Endothelial cell of umbilical vein (primary cell): ENCODE results near the gene MYO16. TPM values are rescaled to one million over a fixed set of nuclear protein-coding genes. Genes with fewer than 3 reads are reported as not detected.

Source experiments
- BruUV-seq: library from RNA; stranded (reverse); fragments of 400-500 nt; replicated peaks from 2 replicates; lab custom pipeline; 2021; lab: Mats Ljungman, UMichigan
- CTCF ChIA-PET: fragments of 300-600, 350-600 bp; sonication (Branson Sonifier 250); formaldehyde crosslinking; loops from one replicate; lab custom pipeline; 2021; ENCODE audit warnings: antibody characterized with exemption, inconsistent platforms; lab: Charles Lee
- POLR2A ChIA-PET: fragments of 300-600, 350-600 bp; sonication (Branson Sonifier 250); formaldehyde crosslinking; loops from one replicate; lab custom pipeline; 2021; ENCODE audit warnings: antibody characterized with exemption, inconsistent platforms; lab: Charles Lee
- DNase-seq: peaks from one replicate; pipeline ENCODE4 v3.0.0-alpha.2; 2011; ENCODE audit warnings: low read depth, low spot score
- FAIRE-seq: peaks from 2 replicates; lab custom pipeline; 2011; peaks lifted over from hg19 to GRCh38; lab: Jason Lieb, UNC
- H2AFZ ChIP-seq: 2 replicates; pipeline ENCODE4 v1.6.0; 2012; ENCODE audit warnings: low read depth, low read length, control low read depth, inconsistent platforms
- H3K27ac ChIP-seq: 2 replicates; pipeline ENCODE4 v1.5.1; 2011; ENCODE audit warnings: low read depth, mild to moderate bottlenecking, control low read depth, low read length, moderate library complexity; ENCODE audit not compliant: insufficient read depth
- H3K27me3 ChIP-seq, 2 experiments: 2 replicates each; pipeline versions ENCODE4 v1.6.0 to v1.6.1; 2011; ENCODE audit warnings: low read length in 2 of 2, mixed read lengths in 1 of 2; ENCODE audit not compliant: control insufficient read depth in 2 of 2, insufficient read depth in 2 of 2
- H3K36me3 ChIP-seq, 2 experiments: 2 replicates in 1 of 2; 3 replicates in 1 of 2; pipeline ENCODE4 v1.5.1; 2011; ENCODE audit warnings: low read length in 2 of 2, mild to moderate bottlenecking in 1 of 2, moderate library complexity in 1 of 2; ENCODE audit not compliant: control insufficient read depth in 2 of 2, insufficient read depth in 2 of 2; ENCODE audit errors: extremely low read depth in 1 of 2
- H3K4me1 ChIP-seq: 3 replicates; pipeline ENCODE4 v1.5.1; 2011; ENCODE audit warnings: mild to moderate bottlenecking, low read length; ENCODE audit not compliant: control insufficient read depth, insufficient read depth; ENCODE audit errors: extremely low read depth
- H3K4me2 ChIP-seq: 2 replicates; pipeline ENCODE4 v1.6.1; 2011; ENCODE audit warnings: low read length, control low read depth, mixed read lengths; ENCODE audit not compliant: insufficient read depth
- H3K4me3 ChIP-seq, 3 experiments: fragments of 200-600 bp in 1 of 3; sonication (generic), shearing (Covaris generic) in 1 of 3; replicated peaks in 1 of 3; 2 replicates each; pipeline ENCODE4 v1.5.1; 2011 to 2016; ENCODE audit warnings: control low read depth in 3 of 3, low read length in 3 of 3, mild to moderate bottlenecking in 2 of 3, inconsistent platforms in 1 of 3, low read depth in 1 of 3, moderate library complexity in 1 of 3; ENCODE audit not compliant: insufficient read depth in 1 of 3
- H3K79me2 ChIP-seq: 2 replicates; pipeline ENCODE4 v1.6.0; 2012; ENCODE audit warnings: low read length, inconsistent platforms; ENCODE audit not compliant: control insufficient read depth, insufficient read depth
- H3K9ac ChIP-seq: replicated peaks from 2 replicates; pipeline ENCODE3; 2011; ENCODE audit warnings: low read length, control low read depth; ENCODE audit not compliant: insufficient read depth; ENCODE audit errors: extremely low read depth
- H3K9me1 ChIP-seq: replicated peaks from 3 replicates; pipeline ENCODE4 v1.6.0; 2011; ENCODE audit warnings: mild to moderate bottlenecking, low read length; ENCODE audit not compliant: control insufficient read depth, insufficient read depth; ENCODE audit errors: extremely low read depth
- H3K9me3 ChIP-seq: replicated peaks from 2 replicates; pipeline ENCODE4 v1.5.1; 2012; ENCODE audit warnings: low read length, inconsistent platforms; ENCODE audit not compliant: control insufficient read depth, insufficient read depth
- H4K20me1 ChIP-seq: replicated peaks from 2 replicates; pipeline ENCODE3; 2011; ENCODE audit warnings: mild to moderate bottlenecking, low read length; ENCODE audit not compliant: control insufficient read depth, insufficient read depth; ENCODE audit errors: extremely low read depth
- CTCF ChIP-seq, 2 donors: IDR thresholded peaks; 1 replicate in 1 of 2; 2 replicates in 1 of 2; pipeline ENCODE4 v1.5.1; 2011; ENCODE audit warnings: low read length in 2 of 2, mild to moderate bottlenecking in 2 of 2, moderate library complexity in 2 of 2, control low read depth in 1 of 2, inconsistent platforms in 1 of 2, low read depth in 1 of 2; ENCODE audit not compliant: insufficient read depth in 1 of 2; ENCODE audit errors: extremely low read depth in 1 of 2
- EZH2 ChIP-seq: IDR thresholded peaks from 2 replicates; pipeline ENCODE4 v1.6.1; 2012; ENCODE audit warnings: borderline replicate concordance, low read depth, mild to moderate bottlenecking, moderate library complexity, low read length, inconsistent platforms; ENCODE audit not compliant: severe bottlenecking
- FOS ChIP-seq: IDR thresholded peaks from 2 replicates; pipeline ENCODE4 v1.6.1; 2011; ENCODE audit warnings: mild to moderate bottlenecking, low read length, moderate library complexity, borderline replicate concordance; ENCODE audit not compliant: insufficient read depth
- GATA2 ChIP-seq: IDR thresholded peaks from 2 replicates; pipeline ENCODE4 v1.7.0; 2011; ENCODE audit warnings: low read depth, mild to moderate bottlenecking, moderate library complexity, mixed read lengths, low read length; ENCODE audit not compliant: insufficient read length, insufficient read depth
- JUN ChIP-seq: IDR thresholded peaks from 2 replicates; pipeline ENCODE4 v1.6.1; 2011; ENCODE audit warnings: borderline replicate concordance, low read depth; ENCODE audit not compliant: insufficient read length, insufficient read depth
- MYC ChIP-seq: IDR thresholded peaks from one replicate; pipeline ENCODE4 v1.6.1; 2011; ENCODE audit warnings: mild to moderate bottlenecking, low read depth, low read length
- POLR2A ChIP-seq: IDR thresholded peaks from 2 replicates; pipeline ENCODE4 v1.6.1; 2012; ENCODE audit warnings: low read depth, mild to moderate bottlenecking, control low read depth, low read length
- POLR2AphosphoS5 ChIP-seq: IDR thresholded peaks from 2 replicates; pipeline ENCODE4 v1.6.1; 2012; ENCODE audit warnings: low read depth, mild to moderate bottlenecking, control low read depth, low read length, moderate library complexity; ENCODE audit not compliant: insufficient read depth
- dilution Hi-C: fragments of 300-500 bp; cut with MboI; formaldehyde crosslinking; loops from one replicate; pipeline ENCODE4 v1.15.0; 2019; ENCODE audit warnings: low sequenced_read_pairs; ENCODE audit not compliant: extremely low pct_ligation_motif_present
- intact Hi-C: fragments of 100-400 bp; cut with micrococcal nuclease; formaldehyde crosslinking; loops from one replicate; pipeline ENCODE4 v1.10.0; 2022
- polyA plus RNA-seq, 4 experiments: library from polyadenylated mRNA; depleted of rRNA in 3 of 4; stranded (reverse) in 3 of 4; unstranded in 1 of 4; fragments of >200 nt; gene quantifications; 2 replicates each; pipeline versions ENCODE4 v1.2.1 to v1.2.3, GENCODE V29; 2011 to 2012; ENCODE audit warnings: missing spikeins in 1 of 4
- total RNA-seq: library from RNA; stranded (reverse); gene quantifications from 2 replicates; pipeline ENCODE4 v1.2.3, GENCODE V29; 2021
- TF ChIP-seq, protein P1 (sequence below): IDR thresholded peaks from 2 replicates; pipeline ENCODE4 v1.6.1; 2011; ENCODE audit not compliant: insufficient read depth, insufficient read length

The MYO16 gene
- total and polyA plus RNA-seq, 2 donors (not counting 3 experiments of a cell fraction or from before 2014, with no cell fraction given), result 0.03 to 0.04 TPM

DNA sequence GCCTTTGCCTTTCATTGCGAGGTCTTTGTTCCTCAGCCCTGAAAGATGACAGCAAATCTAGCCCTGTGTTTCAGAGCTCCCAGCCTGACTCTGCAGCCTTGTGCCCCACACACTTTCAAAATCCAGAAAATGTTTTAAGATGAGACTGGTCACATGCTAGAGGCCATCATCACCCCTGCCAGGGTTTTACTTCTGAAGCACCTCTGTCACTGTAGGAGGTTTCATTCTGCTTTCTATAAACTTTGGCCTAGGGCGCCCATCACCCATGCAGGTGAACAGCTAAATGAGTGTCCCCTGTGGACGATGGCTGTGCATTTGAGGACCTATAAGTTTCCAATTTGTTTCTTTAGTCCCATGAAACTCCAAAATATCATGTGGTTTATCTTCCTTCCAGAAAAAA is 574.2 kb downstream of the MYO16 start:
- H3K27ac ChIP-seq, result no peak overlapping the region

More for the DNA sequence above, 574.2 kb downstream of the MYO16 start:
- H3K4me1 ChIP-seq, result peaks cover 38% of the 10 kb centered on the region
- POLR2A ChIA-PET, result no interaction called here
- no TSS peak for BruUV-seq
- no peaks in the 10 kb centered on the region for H4K20me1 ChIP-seq
- FAIRE-seq (no peak), DNase-seq (no peak)
- no peaks in the 10 kb centered on the region for H3K9me3 ChIP-seq
- H3K9ac ChIP-seq, result no peak overlapping the region
- no peak overlapping the region for H3K4me3 ChIP-seq
- TF ChIP-seq MYC (no peak), POLR2AphosphoS5 (no peak), FOS (no peak), GATA2 (no peak), CTCF (IDR thresholded peaks at IDR 0.05; ENCODE audit: extremely low read depth in 1 of 2, insufficient read depth in 1 of 2, low read depth in 1 of 2, low read length in 2 of 2) (no peak), EZH2 (no peak), POLR2A (no peak), JUN (no peak)
- TF ChIP-seq, protein P1, sequence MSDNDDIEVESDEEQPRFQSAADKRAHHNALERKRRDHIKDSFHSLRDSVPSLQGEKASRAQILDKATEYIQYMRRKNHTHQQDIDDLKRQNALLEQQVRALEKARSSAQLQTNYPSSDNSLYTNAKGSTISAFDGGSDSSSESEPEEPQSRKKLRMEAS, result no peak
- dilution Hi-C loops (no loop called here), intact Hi-C loops (loop anchor here (5.0 kb wide), 1 partner anchor 579 kb away; no protein-coding TSS in a partner anchor)
- H2AFZ ChIP-seq, result no peak overlapping the region
- H3K79me2 ChIP-seq, result no peaks in the 10 kb centered on the region
- H3K36me3 ChIP-seq, result no peaks in the 10 kb centered on the region
- no peak overlapping the region for H3K4me2 ChIP-seq
- CTCF ChIA-PET, result no interaction called here
- no peaks in the 10 kb centered on the region for H3K9me1 ChIP-seq
- no peaks in the 10 kb centered on the region for H3K27me3 ChIP-seq
